HG03159 (cell line): ENCODE measurements around the gene TRIAP1.
"Not testable (repeated sequence)": the region's sequence is repeated elsewhere in the genome, so short reads cannot be mapped to it uniquely, and the experiment has no call there.

Source experiments
- ATAC-seq: cut with Tn5 transposase; IDR thresholded peaks from one replicate; pipeline ENCODE4 v1.9.1; 2021; ENCODE audit warnings: mild to moderate bottlenecking, moderate library complexity; ENCODE audit not compliant: unreplicated experiment

Gene TRIAP1

GRCh38 chr12:120445911-120446843, at the start of gene TRIAP1, which contains the start of gene GATC:
TSS of gene TRIAP1 (minus strand) at chr12:120446384. CDS start at chr12:120446372, 12 bp downstream.
TSS of gene GATC (plus strand) at chr12:120446444. CDS start at chr12:120446481, 37 bp downstream.
- ATAC-seq: peak; percentile 91

- peak; percentile 11 for ATAC-seq
Observed at GRCh38 chr12:120495186-120495730, 49.1 kb upstream of the TRIAP1 start.

GRCh38 chr12:120490833-120491512, 44.8 kb upstream of the TRIAP1 start:
- no peak for ATAC-seq

- no peak for ATAC-seq
Observed at GRCh38 chr12:120490325-120490724, 44.1 kb upstream of the TRIAP1 start.

- no peak for ATAC-seq
Observed at GRCh38 chr12:120489018-120489417, 42.8 kb upstream of the TRIAP1 start.

- no peak for ATAC-seq
Observed at GRCh38 chr12:120488057-120488640, 42.0 kb upstream of the TRIAP1 start.

- ATAC-seq: not testable (repeated sequence)
Observed at GRCh38 chr12:120487552-120487951, 41.4 kb upstream of the TRIAP1 start.

GRCh38 chr12:120485961-120486881, 40.0 kb upstream of the TRIAP1 start:
- ATAC-seq: no peak

- ATAC-seq: no peak
Observed at GRCh38 chr12:120483621-120484020, 37.4 kb upstream of the TRIAP1 start.

GRCh38 chr12:120481022-120481767, 35.0 kb upstream of the TRIAP1 start:
- ATAC-seq: no peak

- ATAC-seq: no peak
Observed at GRCh38 chr12:120480211-120480610, 34.0 kb upstream of the TRIAP1 start.

- no peak for ATAC-seq
Observed at GRCh38 chr12:120479458-120479857, 33.3 kb upstream of the TRIAP1 start.

- ATAC-seq: no peak
Observed at GRCh38 chr12:120475643-120476042, 29.5 kb upstream of the TRIAP1 start.

- no peak for ATAC-seq
Observed at GRCh38 chr12:120474616-120474960, 28.4 kb upstream of the TRIAP1 start.

GRCh38 chr12:120473807-120474615, 27.8 kb upstream of the TRIAP1 start:
- ATAC-seq: no peak

GRCh38 chr12:120472521-120472920, 26.3 kb upstream of the TRIAP1 start:
- no peak for ATAC-seq

GRCh38 chr12:120470150-120470784, 24.1 kb upstream of the TRIAP1 start:
- ATAC-seq: peak; percentile 8

- ATAC-seq: peak; percentile 84
Observed at GRCh38 chr12:120469450-120470149, 23.4 kb upstream of the TRIAP1 start, which contains the start of gene SRSF9. TSS of gene SRSF9 (minus strand) at chr12:120469748. CDS start at chr12:120469609, 139 bp downstream.
